BLaER1 treated with 17β-estradiol and CSF1 and Interleukin-3, amounts not matched to agents 10 nM and 100 nM (cell line): ENCODE results near the gene TRIM3.

ENCODE experiments used
- H3K27ac ChIP-seq, 11 experiments: shearing (Covaris generic); formaldehyde crosslinking; 2 replicates each; pipeline ENCODE4 v1.8.1; 2022
- H3K27me3 ChIP-seq, 11 experiments: shearing (Covaris generic); formaldehyde crosslinking; 2 replicates each; pipeline ENCODE4 v1.8.1; 2022
- H3K36me3 ChIP-seq, 11 experiments: shearing (Covaris generic); formaldehyde crosslinking; 2 replicates each; pipeline ENCODE4 v1.8.1; 2022
- H3K4me1 ChIP-seq, 10 experiments: shearing (Covaris generic); formaldehyde crosslinking; 2 replicates each; pipeline ENCODE4 v1.8.1; 2022
- H3K4me2 ChIP-seq, 11 experiments: shearing (Covaris generic); formaldehyde crosslinking; 2 replicates each; pipeline ENCODE4 v1.8.1; 2022
- H3K4me3 ChIP-seq, 10 experiments: shearing (Covaris generic); formaldehyde crosslinking; 2 replicates each; pipeline ENCODE4 v1.8.1; 2022
- H3K9ac ChIP-seq, 11 experiments: shearing (Covaris generic); formaldehyde crosslinking; 2 replicates each; pipeline ENCODE4 v1.8.1; 2022
- H3K9me3 ChIP-seq, 11 experiments: shearing (Covaris generic); formaldehyde crosslinking; replicated peaks in 1 of 11; 2 replicates each; pipeline ENCODE4 v1.8.1; 2022
- H4K20me1 ChIP-seq, 11 experiments: shearing (Covaris generic); formaldehyde crosslinking; 2 replicates each; pipeline ENCODE4 v1.8.1; 2022
- Cebpa-rat ChIP-seq, 11 experiments: shearing (Covaris generic); IDR thresholded peaks; 2 replicates each; pipeline ENCODE4 v1.8.1; 2022

Gene TRIM3

DNA sequence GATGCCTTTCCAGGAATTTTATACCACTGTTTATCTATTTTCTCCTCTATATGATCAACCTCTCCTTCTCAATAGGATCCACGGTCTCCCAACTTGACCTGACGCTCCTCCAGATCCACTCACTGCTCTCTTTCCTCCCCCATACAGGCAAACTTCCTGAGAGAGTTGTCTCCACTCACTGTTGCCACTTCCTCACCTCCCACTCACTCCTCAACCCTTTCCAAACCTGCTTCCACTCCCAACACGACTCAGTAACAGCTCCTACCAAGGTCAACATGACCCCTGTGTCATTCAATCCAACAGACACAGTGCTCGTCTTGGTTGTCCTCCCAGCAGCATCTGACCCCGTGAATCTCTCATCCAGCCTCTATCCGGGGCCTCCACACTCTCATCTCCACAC lies 57.9 kb downstream of the TRIM3 start:
- no peaks in the 10 kb centered on the region for H3K9me3 ChIP-seq
- no peak overlapping the region for H3K4me3 ChIP-seq
- peaks cover 8 to 55% (median 36%) of the 10 kb centered on the region in 10 experiments for H3K4me1 ChIP-seq
- H3K27ac ChIP-seq = peak overlapping the region in 3 of 11 experiments; percentile 22 to 49 (median 44); a peak in 6 of 22 replicates
- H3K27me3 ChIP-seq = peaks cover 0 to 11% (median 7%) of the 10 kb centered on the region in 11 experiments; a peak in 8 of 22 replicates
- peak overlapping the region in 9 of 11 experiments; percentile 4 to 94 (median 60); a peak in 16 of 22 replicates for H3K4me2 ChIP-seq
- H3K9ac ChIP-seq = no peak overlapping the region
- peaks cover 0 to 8% (median 3%) of the 10 kb centered on the region in 11 experiments; a peak in 11 of 22 replicates for H3K36me3 ChIP-seq
- H4K20me1 ChIP-seq = peaks cover 0 to 26% (median 0%) of the 10 kb centered on the region in 11 experiments; a peak in 6 of 22 replicates
- TF ChIP-seq Cebpa-rat (IDR thresholded peaks at IDR 0.05) = no peak

DNA sequence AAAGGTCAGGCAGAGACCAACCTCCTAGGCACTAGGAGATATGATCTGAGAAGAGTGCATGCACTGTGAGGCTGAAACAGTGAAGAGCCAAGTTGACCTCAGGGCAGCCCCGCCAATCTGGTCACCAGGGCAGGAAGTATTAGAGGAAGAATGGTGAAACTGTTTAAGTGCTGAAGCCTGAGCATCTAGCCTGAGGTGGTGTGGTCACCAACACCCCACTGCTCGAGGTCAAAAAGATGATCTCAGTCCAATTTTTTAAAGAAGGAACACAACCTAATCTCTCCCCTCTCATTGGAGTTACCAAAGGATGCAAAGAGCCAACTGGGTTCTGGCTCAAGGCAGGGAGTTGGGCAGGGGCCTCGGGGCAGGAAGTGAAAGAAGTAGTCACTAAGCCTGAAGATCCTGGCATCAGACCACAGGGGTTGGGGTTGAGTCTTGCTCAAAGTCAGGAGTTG lies 58.8 kb downstream of the TRIM3 start:
- Histone ChIP-seq H3K27ac (peak overlapping the region in 3 of 11 experiments; percentile 44 to 50 (median 49); a peak in 6 of 22 replicates), H3K4me3 (no peak overlapping the region), H3K27me3 (peaks cover 0 to 7% (median 3%) of the 10 kb centered on the region in 11 experiments; a peak in 8 of 22 replicates), H3K9ac (no peak overlapping the region), H3K4me2 (peak overlapping the region in 10 of 11 experiments; percentile 4 to 94 (median 56); a peak in 16 of 22 replicates), H3K4me1 (peaks cover 5 to 50% (median 33%) of the 10 kb centered on the region in 10 experiments), H4K20me1 (peaks cover 0 to 26% (median 0%) of the 10 kb centered on the region in 11 experiments; a peak in 6 of 22 replicates), H3K9me3 (no peaks in the 10 kb centered on the region), H3K36me3 (peaks cover 0 to 17% (median 12%) of the 10 kb centered on the region in 11 experiments; a peak in 14 of 22 replicates)
- TF ChIP-seq Cebpa-rat (IDR thresholded peaks at IDR 0.05) = no peak

DNA sequence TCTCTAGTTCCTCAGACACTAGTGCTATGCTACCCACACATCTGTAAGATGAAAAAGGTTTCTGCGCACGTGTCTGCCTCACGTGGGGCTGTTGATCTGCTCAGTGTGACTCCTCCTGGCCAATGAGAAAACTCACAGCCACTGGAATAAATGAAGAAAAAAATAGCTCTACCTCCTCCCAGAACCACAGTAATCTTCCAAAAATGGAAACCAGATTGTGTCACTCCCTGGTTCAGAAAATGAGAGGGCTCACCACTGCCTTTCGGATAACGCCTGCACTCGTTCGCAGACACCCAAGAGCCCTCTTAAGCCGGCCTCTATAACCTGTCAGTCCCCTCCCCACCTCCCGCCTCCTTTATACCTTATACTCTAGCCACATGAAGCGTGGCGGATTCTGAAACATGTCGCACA lies 59.9 kb downstream of the TRIM3 start:
- no peak overlapping the region for H3K9ac ChIP-seq
- H3K27me3 ChIP-seq = no peaks in the 10 kb centered on the region
- no peak for TF ChIP-seq Cebpa-rat (IDR thresholded peaks at IDR 0.05)

DNA sequence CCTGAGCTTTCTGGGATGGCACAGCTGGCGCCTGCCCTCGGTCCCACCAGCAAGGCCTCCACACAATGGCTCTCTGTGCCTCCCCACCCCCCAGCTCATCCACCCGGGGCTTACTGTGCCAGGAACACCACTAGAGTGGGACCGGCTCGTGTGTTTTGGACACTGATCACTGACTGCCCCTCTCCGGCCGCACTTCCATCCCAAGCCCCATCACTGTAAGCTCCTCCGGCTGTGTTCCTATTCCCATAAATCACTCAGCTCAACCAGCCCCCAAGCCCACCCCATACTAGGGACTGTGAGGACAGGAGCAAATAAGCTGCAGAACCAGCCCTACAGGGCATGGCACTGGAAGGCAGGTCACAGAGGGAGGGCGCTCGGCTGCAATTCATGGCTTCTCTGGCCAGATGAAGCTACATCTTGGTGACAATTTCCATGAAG lies 62.1 kb downstream of the TRIM3 start:
- Histone ChIP-seq H3K27me3 (no peaks in the 10 kb centered on the region), H3K4me2 (no peak overlapping the region), H3K4me1 (peaks cover 0 to 31% (median 21%) of the 10 kb centered on the region in 10 experiments; a peak in 15 of 20 replicates), H3K4me3 (no peak overlapping the region), H3K9me3 (no peaks in the 10 kb centered on the region), H4K20me1 (peaks cover 0 to 33% (median 0%) of the 10 kb centered on the region in 11 experiments; a peak in 6 of 22 replicates), H3K9ac (no peak overlapping the region), H3K36me3 (peaks cover 0 to 31% (median 12%) of the 10 kb centered on the region in 11 experiments; a peak in 14 of 22 replicates), H3K27ac (no peak overlapping the region)
- TF ChIP-seq Cebpa-rat (IDR thresholded peaks at IDR 0.05) = no peak

More for the DNA sequence above, 59.9 kb downstream of the TRIM3 start:
- Histone ChIP-seq H4K20me1 (peaks cover 0 to 26% (median 0%) of the 10 kb centered on the region in 11 experiments; a peak in 6 of 22 replicates), H3K4me3 (no peak overlapping the region), H3K36me3 (peaks cover 0 to 28% (median 12%) of the 10 kb centered on the region in 11 experiments; a peak in 14 of 22 replicates), H3K9me3 (no peaks in the 10 kb centered on the region), H3K4me1 (peaks cover 0 to 46% (median 27%) of the 10 kb centered on the region in 10 experiments; a peak in 17 of 20 replicates), H3K27ac (no peak overlapping the region), H3K4me2 (peak overlapping the region in 2 of 11 experiments; percentile 75 to 91; a peak in 3 of 22 replicates)

DNA sequence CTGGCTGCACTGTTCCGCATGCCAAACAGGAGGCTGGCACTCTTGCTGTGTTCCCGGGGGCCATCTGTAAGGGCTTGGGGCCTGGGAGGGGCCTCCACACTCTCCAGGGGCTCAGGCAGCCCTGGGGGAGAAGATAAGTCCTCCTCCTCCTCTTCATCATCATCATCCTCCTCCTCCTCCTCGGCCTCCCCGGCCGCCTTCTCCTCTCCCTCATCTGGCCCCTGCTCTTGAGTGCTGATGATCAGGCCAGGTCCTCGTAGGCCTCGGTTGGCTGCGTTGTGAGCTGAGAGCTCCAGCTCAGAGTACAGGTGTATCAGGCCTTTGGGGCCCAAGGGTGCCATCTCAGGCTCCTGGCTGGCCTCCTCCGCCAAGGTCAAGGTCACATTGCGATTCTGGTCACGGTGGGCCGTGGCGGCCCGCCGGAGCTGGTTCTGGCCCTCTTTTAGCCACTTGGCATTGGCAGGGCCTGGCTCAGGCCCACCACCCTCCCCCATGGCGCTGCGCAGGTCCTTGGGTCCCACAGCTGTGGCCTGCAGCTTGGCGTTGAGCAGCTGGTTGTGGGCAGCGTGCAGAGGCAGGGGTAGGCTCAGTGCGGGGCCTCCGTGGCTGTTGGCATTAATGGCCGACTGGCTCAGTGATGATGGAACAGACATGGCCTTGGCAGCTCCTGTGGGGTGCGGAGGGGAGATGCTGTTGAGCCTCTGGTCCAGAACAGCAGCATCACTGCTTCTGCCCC lies 62.9 kb downstream of the TRIM3 start:
- no peak overlapping the region for H3K4me2 ChIP-seq
- no peak overlapping the region for H3K4me3 ChIP-seq
- peaks cover 0 to 41% (median under 1%) of the 10 kb centered on the region in 11 experiments; a peak in 8 of 22 replicates for H4K20me1 ChIP-seq
- H3K27me3 ChIP-seq = no peaks in the 10 kb centered on the region
- no peaks in the 10 kb centered on the region for H3K9me3 ChIP-seq
- H3K4me1 ChIP-seq = peaks cover 0 to 23% (median 17%) of the 10 kb centered on the region in 10 experiments; a peak in 15 of 20 replicates
- no peak overlapping the region for H3K27ac ChIP-seq
- H3K36me3 ChIP-seq = peaks cover 0 to 31% (median 12%) of the 10 kb centered on the region in 11 experiments; a peak in 14 of 22 replicates
- no peak for TF ChIP-seq Cebpa-rat (IDR thresholded peaks at IDR 0.05)
- H3K9ac ChIP-seq = no peak overlapping the region

DNA sequence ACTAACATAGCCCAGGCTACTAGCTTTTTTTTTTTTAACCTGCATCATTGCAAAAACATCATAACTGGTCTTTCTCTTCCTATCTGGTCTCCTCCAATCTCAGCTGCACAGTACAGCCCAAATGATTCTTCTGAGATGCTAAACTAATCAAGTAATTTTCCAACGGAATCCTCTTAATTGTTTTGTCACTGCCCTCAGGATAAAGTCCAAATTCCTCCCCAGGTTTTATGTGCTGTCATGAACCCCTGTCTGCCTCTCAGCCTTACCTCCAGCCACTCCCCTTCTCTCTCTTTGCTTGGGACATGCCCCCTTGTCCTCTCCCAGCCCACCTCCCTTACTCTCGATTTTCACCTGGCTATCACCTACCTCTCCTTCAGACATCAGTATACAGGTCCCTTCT lies 67.4 kb downstream of the TRIM3 start:
- H3K4me2 ChIP-seq = no peak overlapping the region
- H4K20me1 ChIP-seq = peaks cover 0 to 46% (median 14%) of the 10 kb centered on the region in 11 experiments; a peak in 12 of 22 replicates
- no peak overlapping the region for H3K27ac ChIP-seq
- no peak for TF ChIP-seq Cebpa-rat (IDR thresholded peaks at IDR 0.05)
- H3K4me3 ChIP-seq = no peak overlapping the region
- peaks cover 35 to 43% (median 40%) of the 10 kb centered on the region in 10 experiments for H3K4me1 ChIP-seq
- no peaks in the 10 kb centered on the region for H3K27me3 ChIP-seq
- H3K9ac ChIP-seq = no peak overlapping the region
- no peaks in the 10 kb centered on the region for H3K9me3 ChIP-seq
- peaks cover 0 to 30% (median 12%) of the 10 kb centered on the region in 11 experiments; a peak in 14 of 22 replicates for H3K36me3 ChIP-seq

DNA sequence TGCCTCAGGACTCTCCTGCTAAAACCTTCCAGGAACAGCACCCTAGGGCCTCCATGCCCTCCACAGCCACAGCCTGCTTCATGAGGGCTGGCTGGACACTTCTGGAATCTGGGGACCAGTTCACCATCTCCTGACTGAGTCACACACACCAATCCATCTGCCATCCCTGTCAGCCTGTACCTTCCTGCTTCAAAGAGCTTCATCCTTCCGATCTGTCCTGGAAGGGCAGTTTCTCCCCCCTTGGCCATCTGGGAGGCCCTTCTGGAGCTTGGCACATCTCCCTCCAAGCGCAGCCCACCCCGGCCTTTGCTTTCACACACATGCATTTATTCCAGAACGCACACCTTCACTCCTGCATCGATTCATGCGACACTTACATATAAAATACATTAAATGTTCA lies 67.9 kb downstream of the TRIM3 start:
- Histone ChIP-seq H3K36me3 (peaks cover 0 to 30% (median 12%) of the 10 kb centered on the region in 11 experiments; a peak in 16 of 22 replicates), H3K4me1 (peaks cover 37 to 48% (median 45%) of the 10 kb centered on the region in 10 experiments), H4K20me1 (peaks cover 0 to 46% (median 14%) of the 10 kb centered on the region in 11 experiments; a peak in 12 of 22 replicates), H3K27ac (no peak overlapping the region), H3K27me3 (no peaks in the 10 kb centered on the region), H3K9ac (no peak overlapping the region), H3K4me3 (no peak overlapping the region), H3K4me2 (no peak overlapping the region), H3K9me3 (no peaks in the 10 kb centered on the region)
- no peak for TF ChIP-seq Cebpa-rat (IDR thresholded peaks at IDR 0.05)

DNA sequence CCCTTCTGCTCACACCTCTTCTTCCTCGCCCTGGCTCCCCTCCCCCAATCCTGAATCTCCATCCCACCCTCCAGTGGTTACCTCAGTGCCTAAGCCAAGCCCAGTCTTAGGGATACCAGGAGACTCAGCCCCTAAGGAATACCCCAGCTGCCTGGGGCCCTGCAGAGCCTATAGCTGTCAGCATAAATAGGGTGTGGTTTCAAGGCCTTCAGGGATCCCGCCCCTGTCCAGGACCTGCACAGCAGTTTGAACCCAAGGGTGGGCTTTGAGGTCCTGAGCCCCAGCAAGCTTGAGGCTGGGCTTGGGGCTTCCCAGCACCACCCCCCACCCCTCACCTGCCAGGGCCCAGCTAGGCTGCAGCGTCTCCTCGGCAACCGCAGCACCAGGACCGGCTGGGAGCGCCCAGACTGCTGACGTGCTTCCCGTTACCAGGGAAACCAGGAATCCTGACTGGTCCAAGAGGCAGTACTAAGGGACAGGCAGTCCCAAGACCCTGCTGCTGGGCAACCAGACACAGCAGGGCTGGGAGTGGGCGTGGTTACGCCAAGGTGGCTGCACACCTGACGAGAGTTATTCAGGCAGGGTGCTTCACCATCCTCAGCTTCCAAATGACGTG lies 68.6 kb downstream of the TRIM3 start:
- Histone ChIP-seq H3K27ac (no peak overlapping the region), H3K4me2 (peak overlapping the region in 10 of 11 experiments; percentile 78 to 94 (median 88); a peak in 14 of 22 replicates), H3K27me3 (no peaks in the 10 kb centered on the region), H3K9me3 (no peaks in the 10 kb centered on the region), H3K36me3 (peaks cover 0 to 30% (median 11%) of the 10 kb centered on the region in 11 experiments; a peak in 13 of 22 replicates), H4K20me1 (peaks cover 0 to 46% (median 14%) of the 10 kb centered on the region in 11 experiments; a peak in 12 of 22 replicates), H3K4me3 (no peak overlapping the region), H3K4me1 (peaks cover 37 to 49% (median 45%) of the 10 kb centered on the region in 10 experiments), H3K9ac (no peak overlapping the region)
- TF ChIP-seq Cebpa-rat (IDR thresholded peaks at IDR 0.05) = no peak
